CD4-positive, alpha-beta T cell treated with Interferon gamma for 1 hour (primary cell): ENCODE measurements around the gene INCENP.
"Not testable (repeated sequence)": the region's sequence is repeated elsewhere in the genome, so short reads cannot be mapped to it uniquely, and the experiment has no call there.

Experiments
- DNase-seq: peaks from one replicate; pipeline ENCODE4 v3.0.0-alpha.2; 2020

The INCENP gene

GRCh38 chr11:62123669-62124185 lies at the start of gene INCENP:
INCENP (plus strand) TSS chr11:62124011; CDS start chr11:62128162, 4,151 bp downstream.
- DNase-seq = peak; percentile 96

- DNase-seq = no peak
Observed at GRCh38 chr11:62075438-62075837, 48.4 kb upstream of the INCENP start.

- DNase-seq = no peak
Observed at GRCh38 chr11:62077132-62077531, 46.7 kb upstream of the INCENP start.

- DNase-seq = peak; percentile 77
Observed at GRCh38 chr11:62081378-62082291, 42.2 kb upstream of the INCENP start.

- DNase-seq = no peak
Observed at GRCh38 chr11:62082292-62082657, 41.5 kb upstream of the INCENP start.

- DNase-seq = not testable (repeated sequence)
Observed at GRCh38 chr11:62084801-62085200, 39.0 kb upstream of the INCENP start.

- DNase-seq = no peak
Observed at GRCh38 chr11:62087694-62088093, 36.1 kb upstream of the INCENP start.

- no peak for DNase-seq
Observed at GRCh38 chr11:62088331-62088933, 35.4 kb upstream of the INCENP start.

GRCh38 chr11:62103141-62103540 lies 20.7 kb upstream of the INCENP start:
- no peak for DNase-seq

- DNase-seq = no peak
Observed at GRCh38 chr11:62103986-62104385, 19.8 kb upstream of the INCENP start.

- peak; percentile 54 for DNase-seq
Observed at GRCh38 chr11:62104816-62105653, 18.8 kb upstream of the INCENP start.

- no peak for DNase-seq
Observed at GRCh38 chr11:62105667-62106191, 18.1 kb upstream of the INCENP start.

GRCh38 chr11:62108017-62108750 lies 15.6 kb upstream of the INCENP start:
- DNase-seq = peak; percentile 38

- DNase-seq = no peak
Observed at GRCh38 chr11:62108971-62109404, 14.8 kb upstream of the INCENP start.

GRCh38 chr11:62115085-62115694 lies 8.6 kb upstream of the INCENP start:
- DNase-seq = no peak

- DNase-seq = no peak
Observed at GRCh38 chr11:62116451-62116850, 7.4 kb upstream of the INCENP start.

- DNase-seq = no peak
Observed at GRCh38 chr11:62119569-62119968, 4.2 kb upstream of the INCENP start.

GRCh38 chr11:62120001-62120400 lies 3.8 kb upstream of the INCENP start:
- no peak for DNase-seq

GRCh38 chr11:62120431-62120830 lies 3.4 kb upstream of the INCENP start:
- no peak for DNase-seq

GRCh38 chr11:62122076-62122475 lies 1.7 kb upstream of the INCENP start:
- DNase-seq = no peak
